Right ventricle myocardium inferior (tissue), 1 donor: ENCODE data around the gene LTB. TPM values are rescaled to one million over a fixed set of nuclear protein-coding genes. Genes with fewer than 3 reads are reported as not detected.

Source experiments
- ATAC-seq: fragments of 200-7000 bp; cut with Tn5 transposase; one replicate; pipeline ENCODE4 v1.9.1; 2020; ENCODE audit warnings: mild to moderate bottlenecking, moderate library complexity
- DNase-seq: peaks from one replicate; pipeline ENCODE4 v3.0.0; 2021; ENCODE audit errors: missing footprints
- intact Hi-C: fragments of 100-400 bp; cut with DNase I; formaldehyde crosslinking; loops from one replicate; pipeline ENCODE4 v1.11.0; 2022
- total RNA-seq: library from RNA; stranded (reverse); fragmentation: NEBNext Ultra II Directional; extraction: Animal tissue kit (Norgen Biotek cat#: 25700); gene quantifications from one replicate; pipeline ENCODE4 v1.2.1, GENCODE V29; 2021
- donor health status: DM: no; HTN: yes; CAD: no; lungs with severe emphysema.

LTB gene
- total RNA-seq, 1 donor from 2014 or later, result 1.6 TPM

- DNase-seq (no peak), ATAC-seq (no peak)
- intact Hi-C loops, result no loop called here
These were observed 3.1 kb downstream of the LTB start for GRCh38 chr6:31579119-31579505.

DNA sequence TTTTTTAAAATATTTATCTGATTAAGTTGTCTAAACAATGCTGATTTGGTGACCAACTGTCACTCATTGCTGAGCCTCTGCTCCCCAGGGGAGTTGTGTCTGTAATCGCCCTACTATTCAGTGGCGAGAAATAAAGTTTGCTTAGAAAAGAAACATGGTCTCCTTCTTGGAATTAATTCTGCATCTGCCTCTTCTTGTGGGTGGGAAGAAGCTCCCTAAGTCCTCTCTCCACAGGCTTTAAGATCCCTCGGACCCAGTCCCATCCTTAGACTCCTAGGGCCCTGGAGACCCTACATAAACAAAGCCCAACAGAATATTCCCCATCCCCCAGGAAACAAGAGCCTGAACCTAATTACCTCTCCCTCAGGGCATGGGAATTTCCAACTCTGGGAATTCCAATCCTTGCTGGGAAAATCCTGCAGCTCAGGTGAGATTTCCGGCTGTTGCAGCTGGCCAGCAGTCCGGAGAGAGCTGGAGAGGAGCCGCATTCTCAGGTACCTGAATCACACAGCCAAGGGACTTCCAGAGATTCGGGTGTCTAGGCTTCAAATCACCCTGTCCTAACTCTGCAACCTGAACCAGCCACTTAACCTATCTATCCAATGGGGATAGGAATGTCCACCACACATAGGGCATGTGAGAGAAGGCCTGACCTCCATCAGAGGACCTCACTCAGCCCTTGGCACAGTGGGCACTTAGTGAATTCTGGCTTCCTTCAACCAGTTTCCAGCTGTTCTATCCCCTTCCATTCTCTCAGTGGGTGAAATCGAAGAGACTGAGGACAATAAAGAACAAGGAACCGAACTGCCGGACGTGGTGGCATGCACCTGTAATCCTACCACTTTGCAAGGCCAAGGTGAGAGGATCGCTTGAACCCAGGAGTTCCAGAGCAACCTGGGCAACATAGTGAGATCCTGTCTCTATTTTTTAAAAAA, 3.8 kb downstream of the LTB start:
- intact Hi-C loops, result no loop called here
- no peak for DNase-seq

GRCh38 chr6:31577579-31577966, 4.7 kb downstream of the LTB start:
- ATAC-seq (no peak), DNase-seq (no peak)
- intact Hi-C loops, result no loop called here

More for the DNA sequence above, 3.8 kb downstream of the LTB start:
- no peak for ATAC-seq

GRCh38 chr6:31576897-31577578, 5.2 kb downstream of the LTB start:
- DNase-seq (no peak), ATAC-seq (no peak)
- intact Hi-C loops, result no loop called here

DNA sequence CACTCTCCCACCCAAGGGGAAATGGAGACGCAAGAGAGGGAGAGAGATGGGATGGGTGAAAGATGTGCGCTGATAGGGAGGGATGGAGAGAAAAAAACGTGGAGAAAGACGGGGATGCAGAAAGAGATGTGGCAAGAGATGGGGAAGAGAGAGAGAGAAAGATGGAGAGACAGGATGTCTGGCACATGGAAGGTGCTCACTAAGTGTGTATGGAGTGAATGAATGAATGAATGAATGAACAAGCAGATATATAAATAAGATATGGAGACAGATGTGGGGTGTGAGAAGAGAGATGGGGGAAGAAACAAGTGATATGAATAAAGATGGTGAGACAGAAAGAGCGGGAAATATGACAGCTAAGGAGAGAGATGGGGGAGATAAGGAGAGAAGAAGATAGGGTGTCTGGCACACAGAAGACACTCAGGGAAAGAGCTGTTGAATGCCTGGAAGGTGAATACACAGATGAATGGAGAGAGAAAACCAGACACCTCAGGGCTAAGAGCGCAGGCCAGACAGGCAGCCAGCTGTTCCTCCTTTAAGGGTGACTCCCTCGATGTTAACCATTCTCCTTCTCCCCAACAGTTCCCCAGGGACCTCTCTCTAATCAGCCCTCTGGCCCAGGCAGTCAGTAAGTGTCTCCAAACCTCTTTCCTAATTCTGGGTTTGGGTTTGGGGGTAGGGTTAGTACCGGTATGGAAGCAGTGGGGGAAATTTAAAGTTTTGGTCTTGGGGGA, 6.1 kb downstream of the LTB start:
- no peak for ATAC-seq
- intact Hi-C loops, result no loop called here
- no peak for DNase-seq

DNA sequence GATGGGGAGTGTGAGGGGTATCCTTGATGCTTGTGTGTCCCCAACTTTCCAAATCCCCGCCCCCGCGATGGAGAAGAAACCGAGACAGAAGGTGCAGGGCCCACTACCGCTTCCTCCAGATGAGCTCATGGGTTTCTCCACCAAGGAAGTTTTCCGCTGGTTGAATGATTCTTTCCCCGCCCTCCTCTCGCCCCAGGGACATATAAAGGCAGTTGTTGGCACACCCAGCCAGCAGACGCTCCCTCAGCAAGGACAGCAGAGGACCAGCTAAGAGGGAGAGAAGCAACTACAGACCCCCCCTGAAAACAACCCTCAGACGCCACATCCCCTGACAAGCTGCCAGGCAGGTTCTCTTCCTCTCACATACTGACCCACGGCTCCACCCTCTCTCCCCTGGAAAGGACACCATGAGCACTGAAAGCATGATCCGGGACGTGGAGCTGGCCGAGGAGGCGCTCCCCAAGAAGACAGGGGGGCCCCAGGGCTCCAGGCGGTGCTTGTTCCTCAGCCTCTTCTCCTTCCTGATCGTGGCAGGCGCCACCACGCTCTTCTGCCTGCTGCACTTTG, 6.8 kb downstream of the LTB start, which contains the start of gene TNF:
TSS of gene TNF (plus strand) at position 231 of the 567 bp plus-strand sequence. CDS start at position 408, 177 bp downstream.
- ATAC-seq (peak; percentile 32), DNase-seq (no peak)
- intact Hi-C loops, result no loop called here

- intact Hi-C loops, result no loop called here
- ATAC-seq (no peak), DNase-seq (no peak)
These were observed 7.8 kb downstream of the LTB start for GRCh38 chr6:31574106-31575061.

DNA sequence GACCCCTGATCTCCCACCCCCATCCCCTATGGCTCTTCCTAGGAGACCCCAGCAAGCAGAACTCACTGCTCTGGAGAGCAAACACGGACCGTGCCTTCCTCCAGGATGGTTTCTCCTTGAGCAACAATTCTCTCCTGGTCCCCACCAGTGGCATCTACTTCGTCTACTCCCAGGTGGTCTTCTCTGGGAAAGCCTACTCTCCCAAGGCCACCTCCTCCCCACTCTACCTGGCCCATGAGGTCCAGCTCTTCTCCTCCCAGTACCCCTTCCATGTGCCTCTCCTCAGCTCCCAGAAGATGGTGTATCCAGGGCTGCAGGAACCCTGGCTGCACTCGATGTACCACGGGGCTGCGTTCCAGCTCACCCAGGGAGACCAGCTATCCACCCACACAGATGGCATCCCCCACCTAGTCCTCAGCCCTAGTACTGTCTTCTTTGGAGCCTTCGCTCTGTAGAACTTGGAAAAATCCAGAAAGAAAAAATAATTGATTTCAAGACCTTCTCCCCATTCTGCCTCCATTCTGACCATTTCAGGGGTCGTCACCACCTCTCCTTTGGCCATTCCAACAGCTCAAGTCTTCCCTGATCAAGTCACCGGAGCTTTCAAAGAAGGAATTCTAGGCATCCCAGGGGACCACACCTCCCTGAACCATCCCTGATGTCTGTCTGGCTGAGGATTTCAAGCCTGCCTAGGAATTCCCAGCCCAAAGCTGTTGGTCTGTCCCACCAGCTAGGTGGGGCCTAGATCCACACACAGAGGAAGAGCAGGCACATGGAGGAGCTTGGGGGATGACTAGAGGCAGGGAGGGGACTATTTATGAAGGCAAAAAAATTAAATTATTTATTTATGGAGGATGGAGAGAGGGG, 8.8 kb downstream of the LTB start:
- no peak for ATAC-seq
- intact Hi-C loops, result no loop called here
- DNase-seq, result no peak

DNA sequence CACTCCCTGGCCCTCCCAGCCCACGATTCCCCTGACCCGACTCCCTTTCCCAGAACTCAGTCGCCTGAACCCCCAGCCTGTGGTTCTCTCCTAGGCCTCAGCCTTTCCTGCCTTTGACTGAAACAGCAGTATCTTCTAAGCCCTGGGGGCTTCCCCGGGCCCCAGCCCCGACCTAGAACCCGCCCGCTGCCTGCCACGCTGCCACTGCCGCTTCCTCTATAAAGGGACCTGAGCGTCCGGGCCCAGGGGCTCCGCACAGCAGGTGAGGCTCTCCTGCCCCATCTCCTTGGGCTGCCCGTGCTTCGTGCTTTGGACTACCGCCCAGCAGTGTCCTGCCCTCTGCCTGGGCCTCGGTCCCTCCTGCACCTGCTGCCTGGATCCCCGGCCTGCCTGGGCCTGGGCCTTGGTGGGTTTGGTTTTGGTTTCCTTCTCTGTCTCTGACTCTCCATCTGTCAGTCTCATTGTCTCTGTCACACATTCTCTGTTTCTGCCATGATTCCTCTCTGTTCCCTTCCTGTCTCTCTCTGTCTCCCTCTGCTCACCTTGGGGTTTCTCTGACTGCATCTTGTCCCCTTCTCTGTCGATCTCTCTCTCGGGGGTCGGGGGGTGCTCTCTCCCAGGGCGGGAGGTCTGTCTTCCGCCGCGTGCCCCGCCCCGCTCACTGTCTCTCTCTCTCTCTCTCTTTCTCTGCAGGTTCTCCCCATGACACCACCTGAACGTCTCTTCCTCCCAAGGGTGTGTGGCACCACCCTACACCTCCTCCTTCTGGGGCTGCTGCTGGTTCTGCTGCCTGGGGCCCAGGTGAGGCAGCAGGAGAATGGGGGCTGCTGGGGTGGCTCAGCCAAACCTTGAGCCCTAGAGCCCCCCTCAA, 9.9 kb downstream of the LTB start, which contains the start of gene LTA:
TSS of gene LTA (plus strand) at position 249 of the 871 bp plus-strand sequence. CDS start at position 703, 454 bp downstream.
- no peak for DNase-seq
- no peak for ATAC-seq
- intact Hi-C loops, result no loop called here

- ATAC-seq (no peak), DNase-seq (no peak)
- intact Hi-C loops, result no loop called here
These were observed 12.2 kb downstream of the LTB start for GRCh38 chr6:31569861-31570536.

- no peak for DNase-seq
- intact Hi-C loops, result no loop called here
- ATAC-seq, result no peak
These were observed 13.7 kb downstream of the LTB start for GRCh38 chr6:31568537-31568961.

DNA sequence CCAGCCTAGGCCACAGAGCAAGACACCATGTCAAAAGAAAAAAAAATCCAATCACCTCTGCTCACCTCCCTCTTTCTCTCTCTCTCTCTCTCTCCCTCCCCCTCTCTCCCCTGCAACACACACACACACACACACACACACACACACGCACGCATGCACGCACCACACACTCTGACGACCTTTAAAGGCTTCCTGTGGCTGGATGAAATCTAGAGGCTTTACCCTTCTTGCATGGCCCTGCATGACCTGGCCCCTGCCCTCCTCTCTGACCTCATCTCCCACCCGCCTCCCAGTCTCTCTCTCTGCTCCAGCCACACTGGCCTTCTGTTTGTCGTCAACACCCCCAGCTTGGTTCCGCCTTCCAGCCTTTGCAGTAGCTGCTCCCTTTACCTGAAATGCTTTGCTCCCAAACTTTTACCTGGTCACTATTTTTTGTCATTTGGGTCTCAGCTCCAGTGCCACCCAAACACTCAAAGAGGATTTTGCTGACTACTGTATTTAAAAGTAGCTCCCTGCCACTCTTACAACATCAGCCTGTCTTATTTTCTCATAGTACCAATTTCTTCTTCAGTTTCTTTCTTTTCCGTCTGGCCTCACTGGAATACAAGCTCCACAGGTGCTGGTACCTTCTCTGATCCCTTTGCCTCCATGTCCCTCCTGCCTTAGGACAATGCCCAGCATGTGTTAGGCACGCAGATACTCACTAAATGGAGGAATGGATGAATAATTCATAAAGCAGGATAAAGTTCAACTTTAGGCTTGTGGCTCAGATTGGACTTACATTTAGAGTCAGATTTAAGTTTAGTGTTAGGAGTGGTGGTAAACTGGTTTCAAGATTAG, 14.5 kb downstream of the LTB start:
- ATAC-seq (no peak), DNase-seq (no peak)
- intact Hi-C loops, result no loop called here

DNA sequence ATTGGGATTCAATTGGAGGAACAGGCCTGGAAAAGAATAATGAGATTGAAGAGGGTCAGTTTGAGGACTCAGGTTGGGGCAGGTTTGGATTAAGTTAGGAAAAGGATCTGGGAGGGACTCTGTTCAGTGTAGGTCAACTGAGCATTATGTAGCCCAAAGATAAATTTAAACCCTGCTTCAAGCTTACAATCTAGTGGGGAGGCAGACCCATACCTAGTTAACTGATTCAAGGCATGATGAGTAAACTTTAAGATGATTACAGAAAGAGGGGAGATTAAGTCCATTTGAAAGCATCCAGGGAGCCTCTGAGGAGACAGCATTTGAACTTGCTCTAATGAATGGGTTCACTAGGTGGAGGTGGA, 21.5 kb downstream of the LTB start:
- intact Hi-C loops, result loop anchor here (2.0 kb wide), 1 partner anchor 20 kb away; no protein-coding TSS in a partner anchor
- no peak for DNase-seq

GRCh38 chr6:31559958-31560696, 22.1 kb downstream of the LTB start:
- intact Hi-C loops, result loop anchor here (2.0 kb wide), 1 partner anchor 21 kb away; no protein-coding TSS in a partner anchor
- ATAC-seq (peak; percentile 74), DNase-seq (no peak)

More for the DNA sequence above, 21.5 kb downstream of the LTB start:
- ATAC-seq, result no peak
